GM12873 (cell line): ENCODE measurements around the gene ATP11C.

Experiments
- TF ChIP-seq, protein P1 (sequence below): IDR thresholded peaks from 2 replicates; pipeline ENCODE4 v1.5.1; 2012; ENCODE audit warnings: low read depth, mild to moderate bottlenecking, moderate library complexity, low read length, control low read depth; ENCODE audit not compliant: insufficient read depth; ENCODE audit errors: missing control alignments

The ATP11C gene

DNA sequence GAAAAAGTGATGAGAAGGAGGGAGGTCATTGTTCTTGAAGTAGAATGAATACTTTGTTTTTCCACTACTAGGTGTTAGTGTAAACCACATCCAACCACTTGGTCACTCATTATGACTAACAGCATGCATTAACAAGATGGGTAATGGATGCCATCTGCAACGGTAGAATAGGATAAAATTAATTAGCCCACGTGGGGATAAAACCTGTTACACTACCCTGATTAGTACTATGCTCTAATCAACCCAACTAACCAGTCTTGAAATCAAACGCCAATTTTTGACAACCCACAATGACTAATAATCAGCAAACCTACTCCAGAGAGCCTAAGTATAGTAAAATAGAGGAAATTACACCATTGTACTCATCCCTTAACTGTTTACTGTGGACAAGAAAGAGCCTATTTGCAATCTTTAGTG, 131.4 kb downstream of the ATP11C start:
- TF ChIP-seq, protein P1, sequence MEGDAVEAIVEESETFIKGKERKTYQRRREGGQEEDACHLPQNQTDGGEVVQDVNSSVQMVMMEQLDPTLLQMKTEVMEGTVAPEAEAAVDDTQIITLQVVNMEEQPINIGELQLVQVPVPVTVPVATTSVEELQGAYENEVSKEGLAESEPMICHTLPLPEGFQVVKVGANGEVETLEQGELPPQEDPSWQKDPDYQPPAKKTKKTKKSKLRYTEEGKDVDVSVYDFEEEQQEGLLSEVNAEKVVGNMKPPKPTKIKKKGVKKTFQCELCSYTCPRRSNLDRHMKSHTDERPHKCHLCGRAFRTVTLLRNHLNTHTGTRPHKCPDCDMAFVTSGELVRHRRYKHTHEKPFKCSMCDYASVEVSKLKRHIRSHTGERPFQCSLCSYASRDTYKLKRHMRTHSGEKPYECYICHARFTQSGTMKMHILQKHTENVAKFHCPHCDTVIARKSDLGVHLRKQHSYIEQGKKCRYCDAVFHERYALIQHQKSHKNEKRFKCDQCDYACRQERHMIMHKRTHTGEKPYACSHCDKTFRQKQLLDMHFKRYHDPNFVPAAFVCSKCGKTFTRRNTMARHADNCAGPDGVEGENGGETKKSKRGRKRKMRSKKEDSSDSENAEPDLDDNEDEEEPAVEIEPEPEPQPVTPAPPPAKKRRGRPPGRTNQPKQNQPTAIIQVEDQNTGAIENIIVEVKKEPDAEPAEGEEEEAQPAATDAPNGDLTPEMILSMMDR: no peak

DNA sequence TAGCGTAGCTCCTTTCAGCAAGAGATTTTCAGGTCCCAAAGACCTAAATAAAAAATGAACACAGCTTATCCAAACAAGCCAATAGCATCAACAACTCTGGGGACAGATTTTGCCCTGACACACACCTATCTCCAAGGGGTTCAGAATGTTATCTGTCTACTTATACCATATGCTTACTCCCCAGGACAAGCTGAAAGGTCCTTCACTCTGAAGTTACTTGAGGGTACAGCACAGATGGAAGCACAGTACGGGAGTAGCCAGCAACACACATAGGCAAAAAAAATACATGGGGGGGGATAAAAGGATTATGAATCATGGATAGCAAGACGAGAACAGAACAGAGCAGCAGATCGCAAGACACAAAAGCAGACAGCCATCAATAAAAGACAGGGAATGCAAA, 134.2 kb downstream of the ATP11C start:
- TF ChIP-seq, protein P1: no peak

DNA sequence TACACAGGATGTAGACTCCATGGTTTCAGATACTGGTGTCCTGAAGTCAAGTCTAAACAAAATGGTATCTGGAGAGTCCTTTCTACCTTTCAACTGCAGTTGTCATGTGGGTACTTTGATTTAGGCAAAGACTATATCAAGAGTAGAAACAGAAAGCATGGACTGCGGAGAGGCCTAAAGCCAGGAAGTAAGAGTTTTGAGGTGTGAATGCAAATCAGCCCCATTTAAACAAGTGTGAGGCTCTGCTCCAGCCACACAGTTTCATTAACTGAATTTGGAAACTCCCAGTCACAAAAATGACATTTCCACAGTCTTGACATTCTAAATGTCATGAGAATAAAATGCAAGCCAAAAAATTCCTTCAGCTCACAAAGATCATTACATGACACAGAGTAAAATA, 137.7 kb downstream of the ATP11C start:
- TF ChIP-seq, protein P1: no peak

DNA sequence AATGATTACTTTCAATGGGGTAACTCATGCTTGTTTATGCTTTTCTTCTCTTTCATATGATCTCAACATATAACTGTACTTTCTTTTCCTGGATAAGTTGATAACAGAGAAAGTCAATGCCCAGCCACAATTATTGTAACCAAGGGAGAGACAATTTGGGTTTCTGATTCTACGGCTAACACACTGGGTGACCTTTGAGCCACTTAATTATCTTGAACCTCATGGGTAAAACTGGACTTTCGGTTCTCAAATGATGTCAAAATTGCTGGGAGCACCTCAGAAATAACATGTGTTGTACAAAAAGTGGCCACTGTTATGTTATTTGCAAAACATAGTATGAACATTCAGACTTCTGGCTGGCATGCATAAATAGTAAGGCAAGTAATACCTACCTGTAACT, 145.3 kb downstream of the ATP11C start:
- TF ChIP-seq, protein P1: no peak

DNA sequence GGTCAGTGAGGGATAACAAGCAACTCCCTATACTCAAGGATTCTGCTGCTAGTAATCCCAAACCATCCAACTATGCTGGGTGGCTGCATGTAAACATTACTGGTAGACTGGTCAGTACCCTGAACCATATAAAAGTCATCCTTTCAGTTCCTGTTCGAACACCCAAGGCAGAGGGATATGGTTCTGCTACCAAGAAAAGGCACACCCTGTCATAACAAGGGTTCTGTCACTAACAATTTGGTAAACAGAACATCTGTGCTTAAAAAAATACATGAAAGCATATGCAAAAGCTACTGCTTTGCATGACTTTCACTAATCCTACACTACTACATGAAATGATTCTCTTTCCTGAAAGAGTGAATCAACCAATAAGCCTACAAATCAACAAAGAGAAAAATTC, 148.0 kb downstream of the ATP11C start:
- TF ChIP-seq, protein P1: no peak

DNA sequence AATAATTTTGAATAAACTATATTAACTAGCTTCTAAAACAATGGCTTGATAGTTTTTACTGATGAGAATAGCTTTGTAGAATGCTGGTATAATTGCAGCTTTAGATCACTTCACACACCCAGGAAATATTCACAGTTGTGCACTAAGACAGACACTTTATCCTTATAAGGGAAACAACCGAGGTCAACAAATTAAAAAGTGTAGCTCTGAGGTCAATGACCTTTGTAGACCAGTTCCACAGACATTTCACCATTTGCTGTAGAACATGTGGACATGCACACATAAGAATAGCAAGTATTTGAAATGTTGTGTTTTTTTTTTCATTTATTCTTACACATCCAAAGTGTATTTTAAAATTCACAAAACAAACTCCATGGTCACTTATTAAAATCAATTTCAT, 148.9 kb downstream of the ATP11C start:
- TF ChIP-seq, protein P1: no peak

DNA sequence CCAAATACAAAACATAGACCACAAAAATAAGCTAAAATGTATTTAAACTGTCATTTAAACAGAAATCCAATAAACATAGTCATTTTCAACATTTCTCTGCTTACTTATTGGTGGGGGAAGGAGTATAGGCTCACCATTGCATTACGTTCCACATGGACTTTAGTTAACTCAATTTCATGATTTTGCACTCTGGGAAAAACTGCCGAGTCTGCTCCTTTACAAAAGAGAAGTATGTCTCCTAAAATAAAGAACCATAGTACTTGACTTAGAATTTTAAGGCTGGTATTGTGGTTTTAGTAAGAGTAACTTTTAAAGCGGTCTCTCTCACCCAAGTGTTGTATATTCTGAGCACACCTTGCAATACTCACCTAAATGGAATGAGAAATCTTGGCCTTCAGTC, 149.8 kb downstream of the ATP11C start:
- TF ChIP-seq, protein P1: no peak
